ENCODE results near the gene MFSD12.

MFSD12 gene

DNA sequence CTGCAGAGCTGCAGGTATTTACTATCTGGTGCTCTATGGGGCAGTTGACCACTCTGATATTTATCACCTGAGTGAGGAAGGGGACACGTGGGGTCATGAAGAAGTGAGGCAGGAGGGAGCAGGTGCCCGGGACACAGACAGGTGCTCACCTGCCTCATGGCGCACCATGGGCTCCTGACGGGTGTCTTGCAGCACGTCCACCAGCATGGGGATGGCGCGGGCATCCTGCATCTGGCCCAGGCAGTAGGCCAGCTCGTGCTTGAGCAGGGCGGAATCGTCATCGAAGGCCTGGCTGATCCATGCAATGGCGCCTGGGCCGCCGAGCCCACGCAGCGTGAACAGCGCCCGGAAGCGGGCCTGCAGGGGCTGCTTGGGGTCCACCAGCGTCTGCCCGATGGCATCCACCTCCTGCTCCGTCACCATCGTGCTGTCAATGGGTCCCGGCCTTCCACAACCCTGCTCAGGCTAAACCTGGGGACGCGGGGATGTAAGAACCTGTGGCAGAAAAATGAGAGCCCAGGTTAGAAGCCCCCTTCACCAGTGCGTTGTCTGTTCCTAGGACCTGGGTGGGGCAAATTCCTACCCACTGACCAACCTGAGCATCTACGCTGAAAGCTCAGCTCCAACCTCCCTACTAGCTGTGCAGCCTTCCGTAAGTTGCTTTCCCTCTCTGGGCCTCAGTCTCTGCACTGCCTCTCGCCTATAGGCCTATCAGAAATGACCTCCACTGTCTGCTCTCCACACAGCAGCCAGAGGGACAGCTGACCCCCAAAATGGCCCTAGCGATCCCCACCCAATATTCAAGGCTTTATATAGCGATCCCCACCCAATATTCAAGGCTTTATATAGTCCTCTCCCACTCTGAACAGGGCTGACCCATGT lies 60.8 kb downstream of the MFSD12 start:
- H3K4me3 ChIP-seq (ENCODE audit: insufficient read depth, low read length, poor library complexity, severe bottlenecking), result no peak overlapping the region
- no peaks in the 10 kb centered on the region for H3F3A ChIP-seq (ENCODE audit: insufficient read depth)
- no peaks in the 10 kb centered on the region for H4K20me1 ChIP-seq (ENCODE audit: low read depth, low read length)
- no peak overlapping the region for H3K27ac ChIP-seq (ENCODE audit: low read depth, low read length)
- no peaks in the 10 kb centered on the region for H3K27me3 ChIP-seq (ENCODE audit: low read length)
- H3K9ac ChIP-seq (ENCODE audit: low read length), result no peak overlapping the region
- H3K79me2 ChIP-seq (ENCODE audit: insufficient read depth, low read length), result peaks cover 31% of the 10 kb centered on the region
- no peak overlapping the region for H3K4me2 ChIP-seq (ENCODE audit: low read depth, low read length, poor library complexity, severe bottlenecking)
- H3K36me3 ChIP-seq (ENCODE audit: low read length), result no peaks in the 10 kb centered on the region
- TF ChIP-seq EZH2phosphoT487 (conservative IDR thresholded peaks at IDR 0.05; ENCODE audit: low read length), result no peak
- TF ChIP-seq, protein P1, sequence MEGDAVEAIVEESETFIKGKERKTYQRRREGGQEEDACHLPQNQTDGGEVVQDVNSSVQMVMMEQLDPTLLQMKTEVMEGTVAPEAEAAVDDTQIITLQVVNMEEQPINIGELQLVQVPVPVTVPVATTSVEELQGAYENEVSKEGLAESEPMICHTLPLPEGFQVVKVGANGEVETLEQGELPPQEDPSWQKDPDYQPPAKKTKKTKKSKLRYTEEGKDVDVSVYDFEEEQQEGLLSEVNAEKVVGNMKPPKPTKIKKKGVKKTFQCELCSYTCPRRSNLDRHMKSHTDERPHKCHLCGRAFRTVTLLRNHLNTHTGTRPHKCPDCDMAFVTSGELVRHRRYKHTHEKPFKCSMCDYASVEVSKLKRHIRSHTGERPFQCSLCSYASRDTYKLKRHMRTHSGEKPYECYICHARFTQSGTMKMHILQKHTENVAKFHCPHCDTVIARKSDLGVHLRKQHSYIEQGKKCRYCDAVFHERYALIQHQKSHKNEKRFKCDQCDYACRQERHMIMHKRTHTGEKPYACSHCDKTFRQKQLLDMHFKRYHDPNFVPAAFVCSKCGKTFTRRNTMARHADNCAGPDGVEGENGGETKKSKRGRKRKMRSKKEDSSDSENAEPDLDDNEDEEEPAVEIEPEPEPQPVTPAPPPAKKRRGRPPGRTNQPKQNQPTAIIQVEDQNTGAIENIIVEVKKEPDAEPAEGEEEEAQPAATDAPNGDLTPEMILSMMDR (IDR thresholded peaks at IDR 0.05; ENCODE audit: insufficient read depth, low read length, poor library complexity, severe bottlenecking), result no peak
- no peaks in the 10 kb centered on the region for H3K9me3 ChIP-seq (ENCODE audit: insufficient read depth, low read length)
- no peak overlapping the region for H2AFZ ChIP-seq (ENCODE audit: low read depth, low read length, severe bottlenecking)
- H3K9me2 ChIP-seq (replicated peaks; ENCODE audit: insufficient read depth, low read length), result no peaks in the 10 kb centered on the region

DNA sequence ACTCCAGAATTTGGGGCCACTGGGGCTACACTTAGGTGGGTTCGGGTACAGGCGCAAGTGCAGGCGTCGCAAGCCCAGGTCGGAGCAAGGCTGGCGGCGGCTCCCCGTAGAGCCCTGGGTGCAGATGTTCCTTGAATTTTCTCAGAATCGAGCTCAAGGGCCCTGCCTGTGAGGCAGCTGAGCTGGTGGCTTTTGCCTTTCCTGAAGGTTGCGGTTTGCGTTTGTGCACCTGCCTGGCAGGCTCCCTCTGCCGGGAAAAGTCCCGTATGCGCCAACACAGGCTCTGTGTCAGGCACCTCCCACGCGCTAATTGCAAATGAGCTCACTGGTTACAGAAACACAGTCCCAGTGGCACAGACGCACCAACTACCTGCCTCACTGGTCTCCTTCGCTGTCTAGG lies 62.8 kb downstream of the MFSD12 start:
- H3K36me3 ChIP-seq (ENCODE audit: low read length), result no peaks in the 10 kb centered on the region

More for the DNA sequence above, 62.8 kb downstream of the MFSD12 start:
- TF ChIP-seq, protein P1 (IDR thresholded peaks at IDR 0.05; ENCODE audit: insufficient read depth, low read length, poor library complexity, severe bottlenecking), result no peak
- no peak for TF ChIP-seq EZH2phosphoT487 (conservative IDR thresholded peaks at IDR 0.05; ENCODE audit: low read length)
- Histone ChIP-seq H3K27ac (ENCODE audit: low read depth, low read length) (no peak overlapping the region), H3K4me2 (ENCODE audit: low read depth, low read length, poor library complexity, severe bottlenecking) (no peak overlapping the region), H3K79me2 (ENCODE audit: insufficient read depth, low read length) (peaks cover 23% of the 10 kb centered on the region), H3K9me2 (replicated peaks; ENCODE audit: insufficient read depth, low read length) (no peaks in the 10 kb centered on the region), H3F3A (ENCODE audit: insufficient read depth) (no peaks in the 10 kb centered on the region), H2AFZ (ENCODE audit: low read depth, low read length, severe bottlenecking) (no peak overlapping the region), H3K4me3 (ENCODE audit: insufficient read depth, low read length, poor library complexity, severe bottlenecking) (no peak overlapping the region), H3K9ac (ENCODE audit: low read length) (no peak overlapping the region), H3K27me3 (ENCODE audit: low read length) (no peaks in the 10 kb centered on the region), H3K9me3 (ENCODE audit: insufficient read depth, low read length) (no peaks in the 10 kb centered on the region), H4K20me1 (ENCODE audit: low read depth, low read length) (no peaks in the 10 kb centered on the region)
